Peyer's patch (tissue), 4 donors: ENCODE results near the gene TRIAP1.

Experiments
- POLR2A ChIP-seq, 2 donors: fragments of 450-650 bp; IDR thresholded peaks; one replicate each; pipeline ENCODE4 v1.5.1; 2017; ENCODE audit warnings: antibody characterized with exemption in 2 of 2, mild to moderate bottlenecking in 2 of 2, moderate library complexity in 2 of 2
- TF ChIP-seq, protein P1 (sequence below), 6 experiments: fragments of 450-650 bp in 4 of 6; fragments of 200-600 bp in 2 of 6; sonication (generic) in 1 of 6; IDR thresholded peaks; one replicate each; pipeline ENCODE4 v1.5.1; 2017 to 2019; ENCODE audit warnings: antibody characterized with exemption in 6 of 6, mild to moderate bottlenecking in 3 of 6, moderate library complexity in 1 of 6

- TF ChIP-seq, protein P1, sequence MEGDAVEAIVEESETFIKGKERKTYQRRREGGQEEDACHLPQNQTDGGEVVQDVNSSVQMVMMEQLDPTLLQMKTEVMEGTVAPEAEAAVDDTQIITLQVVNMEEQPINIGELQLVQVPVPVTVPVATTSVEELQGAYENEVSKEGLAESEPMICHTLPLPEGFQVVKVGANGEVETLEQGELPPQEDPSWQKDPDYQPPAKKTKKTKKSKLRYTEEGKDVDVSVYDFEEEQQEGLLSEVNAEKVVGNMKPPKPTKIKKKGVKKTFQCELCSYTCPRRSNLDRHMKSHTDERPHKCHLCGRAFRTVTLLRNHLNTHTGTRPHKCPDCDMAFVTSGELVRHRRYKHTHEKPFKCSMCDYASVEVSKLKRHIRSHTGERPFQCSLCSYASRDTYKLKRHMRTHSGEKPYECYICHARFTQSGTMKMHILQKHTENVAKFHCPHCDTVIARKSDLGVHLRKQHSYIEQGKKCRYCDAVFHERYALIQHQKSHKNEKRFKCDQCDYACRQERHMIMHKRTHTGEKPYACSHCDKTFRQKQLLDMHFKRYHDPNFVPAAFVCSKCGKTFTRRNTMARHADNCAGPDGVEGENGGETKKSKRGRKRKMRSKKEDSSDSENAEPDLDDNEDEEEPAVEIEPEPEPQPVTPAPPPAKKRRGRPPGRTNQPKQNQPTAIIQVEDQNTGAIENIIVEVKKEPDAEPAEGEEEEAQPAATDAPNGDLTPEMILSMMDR (IDR thresholded peaks at IDR 0.05): no peak
- no peak for TF ChIP-seq POLR2A (IDR thresholded peaks at IDR 0.05)
Measured at GRCh38 chr12:120470150-120470784, 24.1 kb upstream of the TRIAP1 start.
